Common myeloid progenitor, CD34-positive (primary cell): ENCODE data around the gene ITPR3.
A peak's percentile ranks its signal among the peaks of the same experiment; 100 is the strongest.

Experiments
- CTCF ChIA-PET: fragments of 350-600 bp; sonication (Branson Sonifier 250); formaldehyde crosslinking; loops from one replicate; lab custom pipeline; 2021; ENCODE audit warnings: antibody characterized with exemption; lab: Charles Lee
- POLR2A ChIA-PET: fragments of 350-600 bp; sonication (Branson Sonifier 250); formaldehyde crosslinking; loops from one replicate; lab custom pipeline; 2021; ENCODE audit warnings: antibody characterized with exemption; lab: Charles Lee
- DNase-seq, 3 donors: peaks; one replicate each; pipeline versions ENCODE4 v3.0.0 to v3.0.0-alpha.2; 2013
- H3K27ac ChIP-seq, 2 experiments: 1 replicate in 1 of 2; 2 replicates in 1 of 2; pipeline ENCODE4 v1.7.0; 2013; ENCODE audit warnings: inconsistent platforms in 2 of 2, low read length in 2 of 2, mild to moderate bottlenecking in 2 of 2, low read depth in 1 of 2, moderate library complexity in 1 of 2; ENCODE audit not compliant: severe bottlenecking in 2 of 2, insufficient read depth in 1 of 2, poor library complexity in 1 of 2
- H3K27me3 ChIP-seq, 5 experiments: replicated peaks in 2 of 5; 1 replicate in 3 of 5; 2 replicates in 2 of 5; pipeline versions ENCODE4 v1.6.1 to v1.7.0; 2013; ENCODE audit warnings: low read length in 4 of 5, mild to moderate bottlenecking in 2 of 5, moderate library complexity in 2 of 5, inconsistent platforms in 1 of 5; ENCODE audit not compliant: insufficient read depth in 5 of 5, control insufficient read depth in 4 of 5
- H3K36me3 ChIP-seq, 4 experiments: 1 replicate in 2 of 4; 2 replicates in 2 of 4; pipeline versions ENCODE4 v1.6.1 to v1.7.0; 2013; ENCODE audit warnings: low read length in 3 of 4, control low read depth in 1 of 4, mild to moderate bottlenecking in 1 of 4; ENCODE audit not compliant: control insufficient read depth in 4 of 4, insufficient read depth in 4 of 4
- H3K4me1 ChIP-seq, 4 experiments: 1 replicate in 3 of 4; 2 replicates in 1 of 4; pipeline versions ENCODE4 v1.6.1 to v1.7.1; 2013; ENCODE audit warnings: low read length in 3 of 4, mild to moderate bottlenecking in 3 of 4, control low read depth in 1 of 4, inconsistent platforms in 1 of 4, moderate library complexity in 1 of 4; ENCODE audit not compliant: control insufficient read depth in 4 of 4, insufficient read depth in 4 of 4; ENCODE audit errors: control extremely low read depth in 1 of 4
- H3K4me3 ChIP-seq, 7 experiments: 1 replicate in 4 of 7; 2 replicates in 3 of 7; pipeline versions ENCODE4 v1.5.1 to v1.7.0; 2013; ENCODE audit warnings: mild to moderate bottlenecking in 7 of 7, low read length in 6 of 7, moderate library complexity in 6 of 7, inconsistent platforms in 2 of 7, low read depth in 2 of 7, control low read depth in 1 of 7; ENCODE audit not compliant: insufficient read depth in 4 of 7, control insufficient read depth in 1 of 7; ENCODE audit errors: extremely low read depth in 1 of 7
- H3K9me3 ChIP-seq, 5 experiments: 1 replicate in 4 of 5; 2 replicates in 1 of 5; pipeline versions ENCODE4 v1.6.1 to v1.7.1; 2013; ENCODE audit warnings: low read length in 4 of 5, mild to moderate bottlenecking in 2 of 5, inconsistent platforms in 1 of 5, low read depth in 1 of 5, moderate library complexity in 1 of 5; ENCODE audit not compliant: control insufficient read depth in 4 of 5, insufficient read depth in 2 of 5; ENCODE audit errors: control extremely low read depth in 1 of 5
- WGBS: methylation state at CpG from one replicate; pipeline ENCODE4 v1.1.5; 2013; ENCODE audit not compliant: insufficient coverage; 5-methylcytosine and 5-hydroxymethylcytosine counted together

The ITPR3 gene

GRCh38 chr6:33732817-33733708, 111.9 kb downstream of the ITPR3 start:
- Histone ChIP-seq H3K4me3 (no peak overlapping the region), H3K36me3 (no peaks in the 10 kb centered on the region), H3K27ac (no peak overlapping the region), H3K9me3 (no peaks in the 10 kb centered on the region), H3K4me1 (peaks cover 0 to 6% (median 0%) of the 10 kb centered on the region in 4 experiments), H3K27me3 (peaks cover 0 to 4% (median 0%) of the 10 kb centered on the region in 5 experiments)
- ChIA-PET CTCF (no interaction called here), POLR2A (no interaction called here)
- WGBS: 95% methylated on average over 11 of the region's 13 CpGs
- no peak for DNase-seq

GRCh38 chr6:33733709-33734007, 112.5 kb downstream of the ITPR3 start:
- H3K27ac ChIP-seq: no peak overlapping the region
- WGBS: 96% methylated on average over 8 of the region's 8 CpGs
- no peaks in the 10 kb centered on the region for H3K9me3 ChIP-seq
- H3K4me3 ChIP-seq: no peak overlapping the region
- CTCF ChIA-PET: no interaction called here
- H3K36me3 ChIP-seq: no peaks in the 10 kb centered on the region
- no peak for DNase-seq
- peaks cover 0 to 6% (median 0%) of the 10 kb centered on the region in 4 experiments for H3K4me1 ChIP-seq
- peaks cover 0 to 4% (median 0%) of the 10 kb centered on the region in 5 experiments for H3K27me3 ChIP-seq
- POLR2A ChIA-PET: no interaction called here

GRCh38 chr6:33735216-33735615, 114.1 kb downstream of the ITPR3 start:
- Histone ChIP-seq H3K9me3 (no peaks in the 10 kb centered on the region), H3K4me1 (peaks cover 0 to 6% (median 0%) of the 10 kb centered on the region in 4 experiments), H3K4me3 (no peak overlapping the region), H3K27me3 (peaks cover 0 to 4% (median 0%) of the 10 kb centered on the region in 5 experiments), H3K27ac (no peak overlapping the region), H3K36me3 (no peaks in the 10 kb centered on the region)
- ChIA-PET CTCF (interaction anchor here (1.3 to 1.8 kb wide), 2 partner anchors 10 to 27 kb away, joined by 4 to 5 read pairs; no protein-coding TSS in a partner anchor), POLR2A (no interaction called here)
- DNase-seq: peak in 1 of 3 donors; percentile 4
- 90% methylated on average over 15 of the region's 18 CpGs for WGBS

- WGBS: 90% methylated on average over 15 of the region's 15 CpGs
- Histone ChIP-seq H3K4me1 (peaks cover 0 to 6% (median 0%) of the 10 kb centered on the region in 4 experiments), H3K27me3 (peaks cover 0 to 5% (median 0%) of the 10 kb centered on the region in 5 experiments), H3K36me3 (no peaks in the 10 kb centered on the region), H3K4me3 (no peak overlapping the region), H3K9me3 (no peaks in the 10 kb centered on the region), H3K27ac (no peak overlapping the region)
- POLR2A ChIA-PET: no interaction called here
- CTCF ChIA-PET: interaction anchor here (0.9 to 1.2 kb wide), 4 partner anchors 24 to 287 kb away, joined by 3 to 4 read pairs (median 3); partner anchors contain the start of gene UQCC2
- no peak for DNase-seq
These were observed 116.3 kb downstream of the ITPR3 start for GRCh38 chr6:33737267-33738026.

- CTCF ChIA-PET: interaction anchor here (0.8 to 1.4 kb wide), 6 partner anchors 10 to 286 kb away, joined by 3 to 4 read pairs (median 3); partner anchors contain the start of gene UQCC2
- H3K4me3 ChIP-seq: no peak overlapping the region
These were observed 117.0 kb downstream of the ITPR3 start for GRCh38 chr6:33738153-33738552.

GRCh38 chr6:33738879-33739278, 117.8 kb downstream of the ITPR3 start:
- H3K27ac ChIP-seq: no peak overlapping the region
- no peak overlapping the region for H3K4me3 ChIP-seq
- no peaks in the 10 kb centered on the region for H3K36me3 ChIP-seq
- peaks cover 0 to 18% (median 0%) of the 10 kb centered on the region in 5 experiments for H3K27me3 ChIP-seq
- no peak for DNase-seq
- H3K9me3 ChIP-seq: no peaks in the 10 kb centered on the region
- 98% methylated on average over 5 of the region's 5 CpGs for WGBS
- POLR2A ChIA-PET: interaction anchor here (0.6 kb wide), 1 partner anchor 70 kb away, joined by 3 read pairs; no protein-coding TSS in a partner anchor
- CTCF ChIA-PET: interaction anchor here (0.6 to 1.4 kb wide), 3 partner anchors 10 to 166 kb away, joined by 3 read pairs; no protein-coding TSS in a partner anchor
- peaks cover 0 to 6% (median 0%) of the 10 kb centered on the region in 4 experiments for H3K4me1 ChIP-seq

More at GRCh38 chr6:33738153-33738552, 117.0 kb downstream of the ITPR3 start:
- no peaks in the 10 kb centered on the region for H3K36me3 ChIP-seq
- H3K27me3 ChIP-seq: peaks cover 0 to 10% (median 0%) of the 10 kb centered on the region in 5 experiments
- POLR2A ChIA-PET: no interaction called here
- peaks cover 0 to 6% (median 0%) of the 10 kb centered on the region in 4 experiments for H3K4me1 ChIP-seq
- 90% methylated on average over 4 of the region's 9 CpGs for WGBS
- no peak overlapping the region for H3K27ac ChIP-seq
- H3K9me3 ChIP-seq: no peaks in the 10 kb centered on the region
- no peak for DNase-seq
